DOHH2 (cell line): ENCODE measurements around the gene HIVEP2.

Source experiments
- H3F3A ChIP-seq: fragments of 200-600 bp; sonication (generic), shearing (Covaris generic); 2 replicates; pipeline ENCODE4 v1.6.0; 2016; ENCODE audit warnings: antibody characterized with exemption, mild to moderate bottlenecking; ENCODE audit not compliant: control insufficient read depth, insufficient read depth
- H3K27ac ChIP-seq: fragments of 200-600 bp; sonication (generic); 2 replicates; pipeline ENCODE4 v1.5.1; 2014; ENCODE audit warnings: low read depth, mild to moderate bottlenecking, low read length, moderate library complexity
- H3K27me3 ChIP-seq: fragments of 200-600 bp; sonication (generic); 2 replicates; pipeline ENCODE4 v1.6.1; 2014; ENCODE audit warnings: mild to moderate bottlenecking, low read length, mixed read lengths; ENCODE audit not compliant: control insufficient read depth
- H3K36me3 ChIP-seq: fragments of 200-600 bp; sonication (generic); 2 replicates; pipeline ENCODE4 v1.6.1; 2014; ENCODE audit warnings: mild to moderate bottlenecking, low read length, moderate library complexity, mixed read lengths; ENCODE audit not compliant: control insufficient read depth
- H3K4me1 ChIP-seq: fragments of 200-600 bp; sonication (generic); 2 replicates; pipeline ENCODE4 v1.6.1; 2014; ENCODE audit warnings: mild to moderate bottlenecking, low read length, mixed read lengths; ENCODE audit not compliant: control insufficient read depth
- H3K4me2 ChIP-seq: fragments of 200-600 bp; sonication (generic); 2 replicates; pipeline ENCODE4 v1.6.0; 2014; ENCODE audit warnings: mild to moderate bottlenecking, low read length, moderate library complexity
- H3K4me3 ChIP-seq: fragments of 200-600 bp; sonication (generic); 2 replicates; pipeline ENCODE4 v1.5.1; 2014; ENCODE audit warnings: mild to moderate bottlenecking, low read length, mixed read lengths
- H3K79me2 ChIP-seq: fragments of 200-600 bp; sonication (generic); 2 replicates; pipeline ENCODE4 v1.6.1; 2014; ENCODE audit warnings: mild to moderate bottlenecking, low read length, mixed read lengths; ENCODE audit not compliant: control insufficient read depth
- H3K9me2 ChIP-seq: fragments of 200-600 bp; sonication (generic); replicated peaks from 2 replicates; pipeline ENCODE4 v1.6.1; 2014; ENCODE audit warnings: mild to moderate bottlenecking, low read length, mixed read lengths; ENCODE audit not compliant: control insufficient read depth
- H3K9me3 ChIP-seq: fragments of 200-600 bp; sonication (generic); 2 replicates; pipeline ENCODE4 v1.6.1; 2014; ENCODE audit warnings: antibody characterized with exemption, low read length, mixed read lengths; ENCODE audit not compliant: control insufficient read depth, insufficient read depth
- H4K20me1 ChIP-seq: fragments of 200-600 bp; sonication (generic); 2 replicates; pipeline ENCODE4 v1.6.0; 2014; ENCODE audit warnings: low read depth, mild to moderate bottlenecking, antibody characterized with exemption, low read length, moderate library complexity; ENCODE audit not compliant: control insufficient read depth, insufficient read depth
- CTCF ChIP-seq: fragments of 200-600 bp; sonication (generic); IDR thresholded peaks from one replicate; pipeline ENCODE4 v1.5.1; 2014; ENCODE audit warnings: antibody characterized with exemption, mild to moderate bottlenecking, low read depth, low read length; ENCODE audit not compliant: poor library complexity, severe bottlenecking
- EZH2phosphoT487 ChIP-seq: fragments of 200-600 bp; sonication (generic); IDR thresholded peaks from 2 replicates; pipeline ENCODE4 v1.6.1; 2017; ENCODE audit warnings: borderline replicate concordance, mild to moderate bottlenecking, antibody characterized with exemption, low read length, moderate library complexity, mixed read lengths

Gene HIVEP2

GRCh38 chr6:142773859-142774648, 170.9 kb downstream of the HIVEP2 start:
- H3K79me2 ChIP-seq = no peaks in the 10 kb centered on the region
- no peak overlapping the region for H3K4me2 ChIP-seq
- H4K20me1 ChIP-seq = no peaks in the 10 kb centered on the region
- no peak overlapping the region for H3K4me3 ChIP-seq
- no peaks in the 10 kb centered on the region for H3K9me2 ChIP-seq
- peaks cover 54% of the 10 kb centered on the region for H3K36me3 ChIP-seq
- TF ChIP-seq EZH2phosphoT487 (no peak), CTCF (no peak)
- no peak overlapping the region for H3K27ac ChIP-seq
- H3F3A ChIP-seq = no peaks in the 10 kb centered on the region
- no peaks in the 10 kb centered on the region for H3K27me3 ChIP-seq
- no peaks in the 10 kb centered on the region for H3K9me3 ChIP-seq
- H3K4me1 ChIP-seq = no peaks in the 10 kb centered on the region

DNA sequence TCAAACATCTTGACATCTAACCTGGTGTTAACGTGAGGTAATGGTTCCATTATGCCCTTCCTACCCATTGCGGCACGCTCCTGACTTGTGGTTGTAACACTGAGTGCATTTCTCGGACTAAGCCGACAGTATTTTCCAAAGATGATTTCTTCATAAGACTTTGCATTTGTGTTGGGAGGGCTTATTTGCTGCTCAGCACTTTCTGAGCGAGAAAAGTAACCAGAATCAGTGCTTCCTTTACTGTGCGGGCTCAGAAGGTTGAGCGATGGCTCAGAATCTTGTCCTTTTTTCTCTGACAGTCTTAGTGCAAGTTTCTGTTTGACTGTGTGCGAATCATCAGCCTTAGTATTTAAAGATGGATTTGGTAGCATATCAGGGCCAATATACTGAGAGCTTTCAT, 171.7 kb downstream of the HIVEP2 start:
- Histone ChIP-seq H3K27ac (no peak overlapping the region), H3K36me3 (peaks cover 55% of the 10 kb centered on the region), H3K79me2 (no peaks in the 10 kb centered on the region), H3F3A (no peaks in the 10 kb centered on the region; the same call in 1 of the 2 replicates), H3K9me3 (no peaks in the 10 kb centered on the region), H3K4me3 (no peak overlapping the region), H3K9me2 (no peaks in the 10 kb centered on the region), H3K27me3 (no peaks in the 10 kb centered on the region), H4K20me1 (no peaks in the 10 kb centered on the region), H3K4me1 (no peaks in the 10 kb centered on the region), H3K4me2 (no peak overlapping the region)
- no peak for TF ChIP-seq EZH2phosphoT487
- no peak for TF ChIP-seq CTCF

- no peak overlapping the region for H3K4me3 ChIP-seq
- H3K9me3 ChIP-seq = no peaks in the 10 kb centered on the region
- peaks cover 69% of the 10 kb centered on the region for H3K36me3 ChIP-seq
- H3F3A ChIP-seq = no peaks in the 10 kb centered on the region; the same call in 1 of the 2 replicates
- TF ChIP-seq CTCF = no peak
- no peak for TF ChIP-seq EZH2phosphoT487
- H3K27me3 ChIP-seq = no peaks in the 10 kb centered on the region
- no peaks in the 10 kb centered on the region for H3K9me2 ChIP-seq
- no peaks in the 10 kb centered on the region for H3K79me2 ChIP-seq
- H3K4me2 ChIP-seq = no peak overlapping the region
- H3K27ac ChIP-seq = no peak overlapping the region
- peaks cover 2% of the 10 kb centered on the region for H3K4me1 ChIP-seq
- H4K20me1 ChIP-seq = no peaks in the 10 kb centered on the region
Measured at GRCh38 chr6:142771162-142771561, 173.8 kb downstream of the HIVEP2 start.
